Esophagus muscularis mucosa (tissue), 4 donors: ENCODE data around the gene FTCD.

ENCODE experiments used
- EP300 ChIP-seq: sonication (generic); formaldehyde crosslinking; IDR thresholded peaks from one replicate; pipeline ENCODE4 v1.6.1; 2017; ENCODE audit warnings: antibody characterized with exemption
- POLR2A ChIP-seq: fragments of 450-650 bp; IDR thresholded peaks from one replicate; pipeline ENCODE4 v1.6.1; 2017; ENCODE audit warnings: antibody characterized with exemption, moderate library complexity, mild to moderate bottlenecking, low read depth
- POLR2AphosphoS5 ChIP-seq, 2 donors: sonication (generic); formaldehyde crosslinking; IDR thresholded peaks; one replicate each; pipeline ENCODE4 v1.6.1; 2017; ENCODE audit warnings: antibody characterized with exemption in 2 of 2
- TF ChIP-seq, protein P1 (sequence below), 3 experiments: fragments of 200-600 bp in 2 of 3; fragments of 450-650 bp in 1 of 3; sonication (generic) in 2 of 3; IDR thresholded peaks; one replicate each; pipeline ENCODE4 v1.5.1; 2017 to 2019; ENCODE audit warnings: antibody characterized with exemption in 3 of 3, mild to moderate bottlenecking in 2 of 3, moderate library complexity in 1 of 3

DNA sequence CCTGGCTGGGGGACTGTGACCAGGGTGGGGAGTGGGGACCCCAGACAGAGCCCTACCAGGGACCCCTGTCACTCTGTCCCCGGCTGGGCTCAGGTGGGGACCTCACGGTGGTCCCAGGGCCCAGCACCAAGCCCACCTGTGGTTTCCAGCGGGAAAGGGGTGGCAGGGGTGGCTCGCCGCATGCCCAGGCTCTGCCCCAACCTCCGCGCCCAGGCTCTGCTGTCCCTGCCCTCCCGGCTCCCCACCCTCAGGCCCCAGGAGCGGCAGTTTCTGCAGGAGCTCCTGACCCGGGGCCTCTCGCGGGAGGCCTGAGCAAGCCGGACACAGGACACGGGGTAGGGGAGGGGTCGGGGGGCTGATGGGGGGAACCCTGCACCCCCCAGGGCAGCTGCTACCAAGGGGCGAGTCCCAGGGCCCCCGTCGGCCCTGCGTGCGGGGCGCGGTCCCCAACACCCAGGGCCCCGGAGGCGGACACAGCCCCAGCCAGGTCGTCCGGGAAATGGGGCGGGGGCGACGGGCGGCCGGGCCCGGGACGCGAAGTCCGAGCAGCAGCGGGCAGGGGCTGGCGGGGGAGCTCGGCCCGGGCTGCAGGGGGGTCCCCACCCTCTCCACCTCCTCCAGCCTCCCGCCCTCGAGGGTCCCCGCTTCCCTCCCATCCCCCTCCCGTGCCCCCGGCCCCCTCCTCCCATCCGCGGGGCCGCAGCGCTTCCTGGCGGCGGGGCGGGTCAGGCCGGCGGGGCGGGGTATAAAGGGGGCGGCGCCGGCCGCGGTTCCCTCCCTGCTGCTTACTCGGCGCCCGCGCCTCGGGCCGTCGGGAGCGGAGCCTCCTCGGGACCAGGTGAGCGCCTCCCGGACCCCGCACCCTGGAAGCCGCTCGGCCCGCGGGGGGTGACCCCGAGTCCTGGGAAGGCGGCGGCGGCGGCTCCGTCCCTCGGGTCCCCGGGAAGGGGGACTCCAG lies 57.8 kb downstream of the FTCD start, which contains the start of gene COL6A2:
- TF ChIP-seq, protein P1, sequence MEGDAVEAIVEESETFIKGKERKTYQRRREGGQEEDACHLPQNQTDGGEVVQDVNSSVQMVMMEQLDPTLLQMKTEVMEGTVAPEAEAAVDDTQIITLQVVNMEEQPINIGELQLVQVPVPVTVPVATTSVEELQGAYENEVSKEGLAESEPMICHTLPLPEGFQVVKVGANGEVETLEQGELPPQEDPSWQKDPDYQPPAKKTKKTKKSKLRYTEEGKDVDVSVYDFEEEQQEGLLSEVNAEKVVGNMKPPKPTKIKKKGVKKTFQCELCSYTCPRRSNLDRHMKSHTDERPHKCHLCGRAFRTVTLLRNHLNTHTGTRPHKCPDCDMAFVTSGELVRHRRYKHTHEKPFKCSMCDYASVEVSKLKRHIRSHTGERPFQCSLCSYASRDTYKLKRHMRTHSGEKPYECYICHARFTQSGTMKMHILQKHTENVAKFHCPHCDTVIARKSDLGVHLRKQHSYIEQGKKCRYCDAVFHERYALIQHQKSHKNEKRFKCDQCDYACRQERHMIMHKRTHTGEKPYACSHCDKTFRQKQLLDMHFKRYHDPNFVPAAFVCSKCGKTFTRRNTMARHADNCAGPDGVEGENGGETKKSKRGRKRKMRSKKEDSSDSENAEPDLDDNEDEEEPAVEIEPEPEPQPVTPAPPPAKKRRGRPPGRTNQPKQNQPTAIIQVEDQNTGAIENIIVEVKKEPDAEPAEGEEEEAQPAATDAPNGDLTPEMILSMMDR (IDR thresholded peaks at IDR 0.05), result peak; percentile 54 to 70 (median 60)
- TF ChIP-seq POLR2A (peak; percentile 83), POLR2AphosphoS5 (IDR thresholded peaks at IDR 0.05) (peak; percentile 81 to 96), EP300 (no peak)
